Fibroblast of lung (primary cell): Measurements from ENCODE around the gene BMP8A. TPM values are rescaled to one million over a fixed set of nuclear protein-coding genes. Genes with fewer than 3 reads are reported as not detected.

Source experiments
- DNase-seq, 2 donors: peaks; one replicate each; pipeline versions ENCODE4 v3.0.0 to v3.0.0-alpha.2; 2010; ENCODE audit warnings: low read depth in 2 of 2
- H2AFZ ChIP-seq: 2 replicates; pipeline ENCODE4 v1.5.1; 2012; ENCODE audit warnings: low read length, control low read depth, inconsistent platforms
- H3K27ac ChIP-seq: 2 replicates; pipeline ENCODE4 v1.5.1; 2011; ENCODE audit warnings: low read length, control low read depth; ENCODE audit not compliant: insufficient read depth
- H3K27me3 ChIP-seq: 2 replicates; pipeline ENCODE4 v1.5.1; 2011; ENCODE audit warnings: mild to moderate bottlenecking, low read length; ENCODE audit not compliant: control insufficient read depth, insufficient read depth
- H3K36me3 ChIP-seq: 2 replicates; pipeline ENCODE4 v1.5.1; 2011; ENCODE audit warnings: low read length; ENCODE audit not compliant: control insufficient read depth, insufficient read depth
- H3K4me1 ChIP-seq: 2 replicates; pipeline ENCODE4 v1.5.1; 2011; ENCODE audit warnings: low read length; ENCODE audit not compliant: control insufficient read depth, insufficient read depth; ENCODE audit errors: extremely low read depth
- H3K4me2 ChIP-seq: 2 replicates; pipeline ENCODE4 v1.5.1; 2011; ENCODE audit warnings: low read length, control low read depth; ENCODE audit not compliant: insufficient read depth; ENCODE audit errors: extremely low read depth
- H3K4me3 ChIP-seq, 4 experiments: fragments of 200-600 bp in 1 of 4; sonication (generic) in 1 of 4; replicated peaks in 1 of 4; 2 replicates each; pipeline ENCODE4 v1.5.1; 2011 to 2016; ENCODE audit warnings: low read length in 4 of 4, low read depth in 3 of 4, mild to moderate bottlenecking in 3 of 4, control low read depth in 2 of 4, inconsistent platforms in 1 of 4, mixed read lengths in 1 of 4; ENCODE audit not compliant: insufficient read depth in 1 of 4; ENCODE audit errors: control extremely low read depth in 1 of 4
- H3K79me2 ChIP-seq: 2 replicates; pipeline ENCODE4 v1.5.1; 2012; ENCODE audit warnings: mild to moderate bottlenecking, low read length, inconsistent platforms; ENCODE audit not compliant: control insufficient read depth, insufficient read depth
- H3K9ac ChIP-seq: 2 replicates; pipeline ENCODE4 v1.5.1; 2011; ENCODE audit warnings: mild to moderate bottlenecking, low read length, control low read depth; ENCODE audit not compliant: insufficient read depth
- H3K9me3 ChIP-seq: 2 replicates; pipeline ENCODE4 v1.5.1; 2012; ENCODE audit warnings: low read depth, low read length; ENCODE audit not compliant: control insufficient read depth, insufficient read depth
- H4K20me1 ChIP-seq: 2 replicates; pipeline ENCODE4 v1.5.1; 2011; ENCODE audit warnings: low read length; ENCODE audit not compliant: control insufficient read depth, insufficient read depth; ENCODE audit errors: extremely low read depth
- EZH2 ChIP-seq: IDR thresholded peaks from 2 replicates; pipeline ENCODE4 v1.5.1; 2012; ENCODE audit warnings: low read length, control low read depth, mild to moderate bottlenecking; ENCODE audit errors: missing control alignments
- polyA plus RNA-seq, 2 donors: library from polyadenylated mRNA; depleted of rRNA in 1 of 2; stranded (reverse) in 1 of 2; unstranded in 1 of 2; fragments of >200 nt; gene quantifications; 2 replicates each; pipeline ENCODE4 v1.2.1, GENCODE V29; 2011 to 2012; ENCODE audit warnings: missing spikeins in 1 of 2
- total RNA-seq: library from RNA; depleted of rRNA; stranded (reverse); fragments of >200 nt; gene quantifications from 2 replicates; pipeline ENCODE4 v1.2.1, GENCODE V29; 2014
- TF ChIP-seq, protein P1 (sequence below), 2 donors: IDR thresholded peaks in 1 of 2; conservative IDR thresholded peaks in 1 of 2; 1 replicate in 1 of 2; 2 replicates in 1 of 2; pipeline ENCODE4 v1.5.1; 2011 to 2012; ENCODE audit warnings: low read length in 2 of 2, control low read depth in 1 of 2, inconsistent platforms in 1 of 2, low read depth in 1 of 2, mild to moderate bottlenecking in 1 of 2

BMP8A gene
- total and polyA plus RNA-seq, 2 donors (not counting 1 experiment from before 2014, with no cell fraction given), result 0.33 to 0.41 TPM

DNA sequence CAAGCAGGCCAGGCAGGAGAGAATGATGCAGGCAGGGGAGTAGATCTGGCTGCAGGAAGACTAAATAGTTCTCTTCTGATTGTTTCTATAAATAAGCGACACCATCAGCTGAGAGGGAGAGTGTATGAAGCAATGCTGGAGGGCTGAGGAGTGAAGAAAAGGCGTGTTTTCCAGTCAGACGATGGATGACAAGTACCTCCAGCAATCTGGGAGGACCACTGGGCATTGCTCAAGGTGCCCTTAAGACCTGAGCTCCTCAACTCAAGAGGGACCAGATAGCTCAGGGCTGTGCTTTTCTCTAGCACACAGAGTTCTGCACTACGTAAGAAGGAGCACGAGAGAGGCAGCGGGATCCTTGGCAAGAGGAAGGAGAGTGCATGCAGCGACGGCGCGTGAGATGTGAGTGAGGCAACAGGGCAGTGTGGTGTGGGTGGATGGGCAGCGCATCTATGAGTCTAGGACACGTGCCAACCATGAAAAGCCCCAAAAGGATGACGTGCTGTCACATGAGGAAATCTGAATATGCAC lies 49.1 kb downstream of the BMP8A start:
- H3K4me1 ChIP-seq, result peaks cover 3% of the 10 kb centered on the region
- H3K9ac ChIP-seq, result no peak overlapping the region
- no peaks in the 10 kb centered on the region for H3K79me2 ChIP-seq
- H3K36me3 ChIP-seq, result no peaks in the 10 kb centered on the region
- peak; percentile 34 to 91 for DNase-seq
- peak overlapping the region; percentile 50 for H3K27ac ChIP-seq
- no peak overlapping the region for H2AFZ ChIP-seq
- H4K20me1 ChIP-seq, result no peaks in the 10 kb centered on the region
- no peak overlapping the region for H3K4me3 ChIP-seq
- no peaks in the 10 kb centered on the region for H3K9me3 ChIP-seq
- H3K27me3 ChIP-seq, result no peaks in the 10 kb centered on the region
- TF ChIP-seq EZH2, result no peak
- TF ChIP-seq, protein P1, sequence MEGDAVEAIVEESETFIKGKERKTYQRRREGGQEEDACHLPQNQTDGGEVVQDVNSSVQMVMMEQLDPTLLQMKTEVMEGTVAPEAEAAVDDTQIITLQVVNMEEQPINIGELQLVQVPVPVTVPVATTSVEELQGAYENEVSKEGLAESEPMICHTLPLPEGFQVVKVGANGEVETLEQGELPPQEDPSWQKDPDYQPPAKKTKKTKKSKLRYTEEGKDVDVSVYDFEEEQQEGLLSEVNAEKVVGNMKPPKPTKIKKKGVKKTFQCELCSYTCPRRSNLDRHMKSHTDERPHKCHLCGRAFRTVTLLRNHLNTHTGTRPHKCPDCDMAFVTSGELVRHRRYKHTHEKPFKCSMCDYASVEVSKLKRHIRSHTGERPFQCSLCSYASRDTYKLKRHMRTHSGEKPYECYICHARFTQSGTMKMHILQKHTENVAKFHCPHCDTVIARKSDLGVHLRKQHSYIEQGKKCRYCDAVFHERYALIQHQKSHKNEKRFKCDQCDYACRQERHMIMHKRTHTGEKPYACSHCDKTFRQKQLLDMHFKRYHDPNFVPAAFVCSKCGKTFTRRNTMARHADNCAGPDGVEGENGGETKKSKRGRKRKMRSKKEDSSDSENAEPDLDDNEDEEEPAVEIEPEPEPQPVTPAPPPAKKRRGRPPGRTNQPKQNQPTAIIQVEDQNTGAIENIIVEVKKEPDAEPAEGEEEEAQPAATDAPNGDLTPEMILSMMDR (conservative IDR thresholded peaks at IDR 0.05 in 1 of 2, IDR thresholded peaks at IDR 0.05 in 1 of 2; ENCODE audit: low read depth in 1 of 2, low read length in 2 of 2), result no peak
- peak overlapping the region; percentile 23 for H3K4me2 ChIP-seq

DNA sequence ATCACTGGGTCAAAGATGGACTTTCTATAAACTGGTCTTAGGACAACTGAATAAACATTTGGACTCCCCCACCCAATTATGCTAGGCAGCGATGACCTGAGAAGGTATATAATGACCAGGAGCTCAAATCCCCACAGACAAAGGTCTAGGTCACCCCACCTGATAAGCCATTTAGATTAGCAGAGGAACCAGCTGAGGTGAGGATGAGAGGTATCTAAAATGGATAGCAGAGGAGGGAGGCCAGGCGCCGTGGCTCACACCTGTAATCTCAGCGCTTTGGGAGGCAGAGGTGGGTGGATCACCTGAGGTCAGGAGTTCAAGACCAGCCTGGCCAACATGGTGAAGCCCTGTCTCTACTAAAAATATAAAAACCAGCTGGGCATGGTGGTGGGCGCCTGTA lies 51.5 kb downstream of the BMP8A start:
- no peak for DNase-seq
- TF ChIP-seq, protein P1 (conservative IDR thresholded peaks at IDR 0.05 in 1 of 2, IDR thresholded peaks at IDR 0.05 in 1 of 2; ENCODE audit: low read depth in 1 of 2, low read length in 2 of 2), result no peak
- TF ChIP-seq EZH2, result no peak
- H3K79me2 ChIP-seq, result no peaks in the 10 kb centered on the region
- no peak overlapping the region for H3K4me3 ChIP-seq
- H3K36me3 ChIP-seq, result no peaks in the 10 kb centered on the region
- no peaks in the 10 kb centered on the region for H4K20me1 ChIP-seq
- no peaks in the 10 kb centered on the region for H3K9me3 ChIP-seq
- H3K27ac ChIP-seq, result no peak overlapping the region
- H2AFZ ChIP-seq, result no peak overlapping the region
- peaks cover 3% of the 10 kb centered on the region for H3K4me1 ChIP-seq
- no peak overlapping the region for H3K4me2 ChIP-seq
- H3K9ac ChIP-seq, result no peak overlapping the region
- no peaks in the 10 kb centered on the region for H3K27me3 ChIP-seq

DNA sequence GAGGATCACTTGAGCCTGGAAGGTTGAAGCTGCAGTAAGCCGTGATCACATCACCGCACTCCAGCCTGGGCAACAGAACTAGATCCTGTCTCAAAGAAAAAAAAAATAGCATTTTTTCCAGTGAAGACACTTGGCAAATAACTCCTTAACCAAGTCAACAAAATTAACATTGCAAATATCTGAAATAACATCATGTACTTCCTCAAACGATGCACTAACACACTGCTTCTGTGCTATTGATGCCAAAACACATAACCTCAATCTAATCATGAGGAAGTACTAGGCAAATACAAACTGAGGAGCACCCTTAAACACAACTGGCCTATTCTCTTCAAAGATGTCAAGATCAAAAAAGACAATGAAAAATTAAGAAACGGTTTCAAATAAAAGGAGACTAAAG lies 52.9 kb downstream of the BMP8A start:
- no peak for TF ChIP-seq EZH2
- TF ChIP-seq, protein P1 (conservative IDR thresholded peaks at IDR 0.05 in 1 of 2, IDR thresholded peaks at IDR 0.05 in 1 of 2; ENCODE audit: low read depth in 1 of 2, low read length in 2 of 2), result no peak
- Histone ChIP-seq H3K27me3 (no peaks in the 10 kb centered on the region), H3K79me2 (no peaks in the 10 kb centered on the region), H3K36me3 (no peaks in the 10 kb centered on the region), H3K4me2 (no peak overlapping the region), H3K9ac (no peak overlapping the region), H2AFZ (no peak overlapping the region), H3K4me3 (no peak overlapping the region), H3K27ac (no peak overlapping the region), H3K9me3 (no peaks in the 10 kb centered on the region), H4K20me1 (no peaks in the 10 kb centered on the region), H3K4me1 (no peaks in the 10 kb centered on the region)
- no peak for DNase-seq
